ENCODE data around the gene DNAJC13.
"Not testable (repeated sequence)": the region's sequence is repeated elsewhere in the genome, so short reads cannot be mapped to it uniquely, and the experiment has no call there.

DNAJC13 gene, protein sequence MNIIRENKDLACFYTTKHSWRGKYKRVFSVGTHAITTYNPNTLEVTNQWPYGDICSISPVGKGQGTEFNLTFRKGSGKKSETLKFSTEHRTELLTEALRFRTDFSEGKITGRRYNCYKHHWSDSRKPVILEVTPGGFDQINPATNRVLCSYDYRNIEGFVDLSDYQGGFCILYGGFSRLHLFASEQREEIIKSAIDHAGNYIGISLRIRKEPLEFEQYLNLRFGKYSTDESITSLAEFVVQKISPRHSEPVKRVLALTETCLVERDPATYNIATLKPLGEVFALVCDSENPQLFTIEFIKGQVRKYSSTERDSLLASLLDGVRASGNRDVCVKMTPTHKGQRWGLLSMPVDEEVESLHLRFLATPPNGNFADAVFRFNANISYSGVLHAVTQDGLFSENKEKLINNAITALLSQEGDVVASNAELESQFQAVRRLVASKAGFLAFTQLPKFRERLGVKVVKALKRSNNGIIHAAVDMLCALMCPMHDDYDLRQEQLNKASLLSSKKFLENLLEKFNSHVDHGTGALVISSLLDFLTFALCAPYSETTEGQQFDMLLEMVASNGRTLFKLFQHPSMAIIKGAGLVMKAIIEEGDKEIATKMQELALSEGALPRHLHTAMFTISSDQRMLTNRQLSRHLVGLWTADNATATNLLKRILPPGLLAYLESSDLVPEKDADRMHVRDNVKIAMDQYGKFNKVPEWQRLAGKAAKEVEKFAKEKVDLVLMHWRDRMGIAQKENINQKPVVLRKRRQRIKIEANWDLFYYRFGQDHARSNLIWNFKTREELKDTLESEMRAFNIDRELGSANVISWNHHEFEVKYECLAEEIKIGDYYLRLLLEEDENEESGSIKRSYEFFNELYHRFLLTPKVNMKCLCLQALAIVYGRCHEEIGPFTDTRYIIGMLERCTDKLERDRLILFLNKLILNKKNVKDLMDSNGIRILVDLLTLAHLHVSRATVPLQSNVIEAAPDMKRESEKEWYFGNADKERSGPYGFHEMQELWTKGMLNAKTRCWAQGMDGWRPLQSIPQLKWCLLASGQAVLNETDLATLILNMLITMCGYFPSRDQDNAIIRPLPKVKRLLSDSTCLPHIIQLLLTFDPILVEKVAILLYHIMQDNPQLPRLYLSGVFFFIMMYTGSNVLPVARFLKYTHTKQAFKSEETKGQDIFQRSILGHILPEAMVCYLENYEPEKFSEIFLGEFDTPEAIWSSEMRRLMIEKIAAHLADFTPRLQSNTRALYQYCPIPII (N-terminal part only)

GRCh38 chr3:132416807-132417694 lies at the start of gene DNAJC13:
DNAJC13 (plus strand) TSS chr3:132417502; CDS start chr3:132434551, 17,049 bp downstream.
- DNase-seq, result peak; percentile 96 to 97

GRCh38 chr3:132368515-132368914 lies 48.8 kb upstream of the DNAJC13 start:
- DNase-seq, result no peak
- TF ChIP-seq GATA1 (IDR thresholded peaks at IDR 0.05; ENCODE audit: low read depth, low read length), result no peak
- no peak for TF ChIP-seq POLR2A (IDR thresholded peaks at IDR 0.05; ENCODE audit: low read length)

More at GRCh38 chr3:132416807-132417694, at the start of gene DNAJC13:
- TF ChIP-seq GATA1 (IDR thresholded peaks at IDR 0.05; ENCODE audit: low read depth, low read length), result no peak
- peak; percentile 68 for TF ChIP-seq POLR2A (IDR thresholded peaks at IDR 0.05; ENCODE audit: low read length)

- no peak for DNase-seq
- no peak for TF ChIP-seq GATA1 (IDR thresholded peaks at IDR 0.05; ENCODE audit: low read depth, low read length)
- no peak for TF ChIP-seq POLR2A (IDR thresholded peaks at IDR 0.05; ENCODE audit: low read length)
These were observed 48.3 kb upstream of the DNAJC13 start for GRCh38 chr3:132368962-132369361.

GRCh38 chr3:132376945-132377354 lies 40.4 kb upstream of the DNAJC13 start:
- DNase-seq, result not testable (repeated sequence)

- no peak for TF ChIP-seq GATA1 (IDR thresholded peaks at IDR 0.05; ENCODE audit: low read depth, low read length)
- no peak for TF ChIP-seq POLR2A (IDR thresholded peaks at IDR 0.05; ENCODE audit: low read length)
- no peak for DNase-seq
These were observed 39.1 kb upstream of the DNAJC13 start for GRCh38 chr3:132378048-132378762.

GRCh38 chr3:132378846-132379245 lies 38.5 kb upstream of the DNAJC13 start:
- DNase-seq, result no peak
- TF ChIP-seq POLR2A (IDR thresholded peaks at IDR 0.05; ENCODE audit: low read length), result no peak
- no peak for TF ChIP-seq GATA1 (IDR thresholded peaks at IDR 0.05; ENCODE audit: low read depth, low read length)

- TF ChIP-seq POLR2A (IDR thresholded peaks at IDR 0.05; ENCODE audit: low read length) (no peak), GATA1 (IDR thresholded peaks at IDR 0.05; ENCODE audit: low read depth, low read length) (no peak)
These were observed 36.4 kb upstream of the DNAJC13 start for GRCh38 chr3:132380920-132381319.

GRCh38 chr3:132381348-132381944 lies 35.9 kb upstream of the DNAJC13 start:
- no peak for DNase-seq
- TF ChIP-seq GATA1 (IDR thresholded peaks at IDR 0.05; ENCODE audit: low read depth, low read length) (no peak), POLR2A (IDR thresholded peaks at IDR 0.05; ENCODE audit: low read length) (no peak)

More at GRCh38 chr3:132380920-132381319, 36.4 kb upstream of the DNAJC13 start:
- no peak for DNase-seq

GRCh38 chr3:132382267-132382666 lies 35.0 kb upstream of the DNAJC13 start:
- no peak for TF ChIP-seq GATA1 (IDR thresholded peaks at IDR 0.05; ENCODE audit: low read depth, low read length)
- no peak for TF ChIP-seq POLR2A (IDR thresholded peaks at IDR 0.05; ENCODE audit: low read length)
- DNase-seq, result no peak

GRCh38 chr3:132382688-132383194 lies 34.6 kb upstream of the DNAJC13 start:
- no peak for TF ChIP-seq GATA1 (IDR thresholded peaks at IDR 0.05; ENCODE audit: low read depth, low read length)
- TF ChIP-seq POLR2A (IDR thresholded peaks at IDR 0.05; ENCODE audit: low read length), result no peak

DNA sequence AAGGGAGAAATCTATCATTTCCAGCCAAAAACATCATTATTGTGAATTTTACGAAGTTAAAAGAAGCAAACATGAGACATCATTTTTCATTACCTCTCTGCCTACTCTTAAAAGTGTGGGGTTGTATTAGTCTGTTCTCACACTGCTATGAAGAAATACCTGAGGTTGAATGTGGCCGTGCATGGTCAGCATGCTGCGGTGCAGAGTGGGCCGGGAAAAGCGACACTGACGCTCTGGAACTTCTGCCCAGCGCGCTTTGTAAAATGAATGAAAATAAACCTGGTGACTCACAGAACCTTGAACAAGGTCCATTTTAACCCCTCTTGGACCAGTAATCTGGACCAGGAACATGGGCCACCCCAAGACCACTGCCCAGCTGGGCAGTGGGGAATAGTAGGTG lies 31.0 kb upstream of the DNAJC13 start:
- no peak for DNase-seq
- no peak for TF ChIP-seq POLR2A (IDR thresholded peaks at IDR 0.05; ENCODE audit: low read length)
- TF ChIP-seq GATA1 (IDR thresholded peaks at IDR 0.05; ENCODE audit: low read depth, low read length), result no peak

More at GRCh38 chr3:132382688-132383194, 34.6 kb upstream of the DNAJC13 start:
- no peak for DNase-seq

GRCh38 chr3:132392675-132393074 lies 24.6 kb upstream of the DNAJC13 start:
- DNase-seq, result not testable (repeated sequence)

Data from erythroblast (primary cell).